Neuron (in vitro differentiated cells): ENCODE data around the gene SNX17.
"Not testable (repeated sequence)": the region's sequence is repeated elsewhere in the genome, so short reads cannot be mapped to it uniquely, and the experiment has no call there.

ENCODE experiments used
- H2AFZ ChIP-seq: one replicate; pipeline ENCODE4 v1.6.1; 2013; ENCODE audit warnings: low read depth, mild to moderate bottlenecking, inconsistent platforms, low read length, moderate library complexity
- H3K27me3 ChIP-seq: one replicate; pipeline ENCODE4 v1.6.1; 2013; ENCODE audit warnings: low read length; ENCODE audit not compliant: insufficient read depth
- H3K36me3 ChIP-seq: one replicate; pipeline ENCODE4 v1.6.1; 2013; ENCODE audit warnings: low read length; ENCODE audit not compliant: insufficient read depth
- H3K4me1 ChIP-seq: one replicate; pipeline ENCODE4 v1.6.1; 2013; ENCODE audit warnings: low read length; ENCODE audit not compliant: insufficient read depth
- H3K4me3 ChIP-seq: 2 replicates; pipeline ENCODE4 v1.5.1; 2013; ENCODE audit warnings: mild to moderate bottlenecking, low read length, moderate library complexity
- H3K9me3 ChIP-seq: one replicate; pipeline ENCODE4 v1.6.1; 2013; ENCODE audit warnings: low read length

SNX17 gene

GRCh38 chr2:27393225-27393624, 22.8 kb downstream of the SNX17 start:
- no peaks in the 10 kb centered on the region for H3K27me3 ChIP-seq
- H3K36me3 ChIP-seq = peaks cover 16% of the 10 kb centered on the region
- H3K9me3 ChIP-seq = no peaks in the 10 kb centered on the region
- H3K4me3 ChIP-seq = no peak overlapping the region
- H2AFZ ChIP-seq = no peak overlapping the region
- H3K4me1 ChIP-seq = no peaks in the 10 kb centered on the region

- no peaks in the 10 kb centered on the region for H3K4me1 ChIP-seq
- peaks cover 12% of the 10 kb centered on the region for H3K36me3 ChIP-seq
- no peaks in the 10 kb centered on the region for H3K27me3 ChIP-seq
- H3K4me3 ChIP-seq = no peak overlapping the region
- no peak overlapping the region for H2AFZ ChIP-seq
- peaks cover 2% of the 10 kb centered on the region for H3K9me3 ChIP-seq
These were observed 28.5 kb downstream of the SNX17 start for GRCh38 chr2:27398962-27399361.

- no peak overlapping the region for H3K4me3 ChIP-seq
- H3K4me1 ChIP-seq = no peaks in the 10 kb centered on the region
- no peaks in the 10 kb centered on the region for H3K27me3 ChIP-seq
- H3K36me3 ChIP-seq = peaks cover 17% of the 10 kb centered on the region
- H3K9me3 ChIP-seq = peaks cover 2% of the 10 kb centered on the region
- H2AFZ ChIP-seq = no peak overlapping the region
These were observed 30.1 kb downstream of the SNX17 start for GRCh38 chr2:27400348-27401135.

DNA sequence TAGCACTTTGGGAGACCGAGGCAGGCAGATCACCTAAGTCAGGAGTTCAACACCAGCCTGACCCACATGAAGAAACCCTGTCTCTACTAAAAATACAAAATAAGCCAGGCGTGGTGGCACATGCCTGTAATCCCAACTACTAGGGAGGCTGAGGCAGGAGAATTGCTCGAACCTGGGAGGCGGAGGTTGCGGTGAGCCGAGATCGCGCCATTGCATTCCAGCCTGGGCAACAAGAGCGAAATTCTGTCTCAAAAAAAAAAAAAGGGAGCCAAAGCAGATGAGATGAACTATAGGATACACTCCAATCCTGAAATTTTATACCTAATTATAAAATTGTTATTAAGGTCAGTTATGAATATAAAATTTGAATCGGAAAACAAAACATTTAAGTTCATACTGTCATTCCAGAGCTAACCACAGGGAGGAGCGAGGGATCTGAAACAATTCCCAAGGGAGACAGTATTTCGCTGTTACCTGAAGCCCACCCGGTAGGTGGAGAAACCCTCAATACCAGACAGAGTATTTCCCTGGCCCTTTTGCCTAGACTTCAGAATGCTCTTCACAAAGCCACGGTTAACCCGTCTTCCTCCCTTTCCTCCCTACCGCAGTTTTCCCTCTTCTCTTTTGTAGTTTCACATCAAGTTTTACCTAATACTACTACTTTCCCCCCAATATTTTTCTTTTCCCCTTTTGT, 37.5 kb downstream of the SNX17 start:
- no peaks in the 10 kb centered on the region for H3K9me3 ChIP-seq
- H3K27me3 ChIP-seq = no peaks in the 10 kb centered on the region
- H2AFZ ChIP-seq = no peak overlapping the region
- H3K36me3 ChIP-seq = peaks cover 18% of the 10 kb centered on the region
- H3K4me1 ChIP-seq = peaks cover 15% of the 10 kb centered on the region
- peak overlapping the region; percentile 56 for H3K4me3 ChIP-seq

GRCh38 chr2:27408601-27409320, 38.3 kb downstream of the SNX17 start:
- Histone ChIP-seq H3K36me3 (peaks cover 18% of the 10 kb centered on the region), H3K4me1 (peaks cover 15% of the 10 kb centered on the region), H3K9me3 (no peaks in the 10 kb centered on the region), H3K27me3 (no peaks in the 10 kb centered on the region), H3K4me3 (peak overlapping the region; percentile 56), H2AFZ (peak overlapping the region; percentile 96)

DNA sequence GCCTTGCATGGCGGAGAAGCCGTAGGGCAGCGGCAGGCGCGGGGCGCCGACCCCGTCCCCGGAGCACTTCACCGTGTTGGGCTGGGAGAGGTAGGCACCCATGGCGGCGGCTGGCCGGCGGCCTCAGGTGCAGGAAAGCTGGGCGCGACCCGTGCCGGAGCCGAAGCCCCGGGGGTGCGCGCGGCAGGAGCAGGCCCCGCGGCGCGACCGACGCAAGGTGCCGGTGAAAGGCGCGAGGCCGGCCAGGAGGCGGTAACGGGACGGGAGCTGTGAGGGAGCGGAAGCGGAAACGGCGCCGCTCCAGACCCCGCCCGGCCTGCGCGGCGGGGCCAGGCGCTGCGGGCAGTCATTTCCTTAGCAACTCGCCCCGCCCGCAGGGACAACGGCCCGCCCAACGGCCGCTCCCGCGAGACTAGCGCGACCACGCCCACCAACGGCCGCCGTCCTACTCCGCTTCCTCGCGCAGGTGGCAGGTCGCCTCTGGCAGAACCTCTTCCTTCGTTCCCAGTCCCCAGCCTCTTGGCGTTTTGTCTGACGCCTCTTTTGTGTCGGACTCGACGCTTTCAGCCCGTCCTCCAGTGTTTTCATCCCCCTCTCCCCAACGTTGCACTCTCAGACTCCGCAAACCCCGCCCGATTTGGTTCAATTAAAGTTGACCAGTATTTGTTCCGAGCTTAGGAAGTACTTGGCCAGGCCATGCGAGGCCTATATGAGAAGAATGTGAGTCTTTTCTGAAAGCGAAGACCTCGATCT, 39.1 kb downstream of the SNX17 start, which contains the start of gene PPM1G:
PPM1G (minus strand) TSS at position 271 of the 753 bp plus-strand sequence; CDS start at position 102, 169 bp downstream.
- H3K4me1 ChIP-seq = peaks cover 15% of the 10 kb centered on the region
- H3K27me3 ChIP-seq = no peaks in the 10 kb centered on the region
- no peaks in the 10 kb centered on the region for H3K9me3 ChIP-seq
- H3K36me3 ChIP-seq = peaks cover 18% of the 10 kb centered on the region
- H2AFZ ChIP-seq = peak within 1 kb of the TSS; percentile 96
- peak within 1 kb of the TSS; percentile 56 for H3K4me3 ChIP-seq

DNA sequence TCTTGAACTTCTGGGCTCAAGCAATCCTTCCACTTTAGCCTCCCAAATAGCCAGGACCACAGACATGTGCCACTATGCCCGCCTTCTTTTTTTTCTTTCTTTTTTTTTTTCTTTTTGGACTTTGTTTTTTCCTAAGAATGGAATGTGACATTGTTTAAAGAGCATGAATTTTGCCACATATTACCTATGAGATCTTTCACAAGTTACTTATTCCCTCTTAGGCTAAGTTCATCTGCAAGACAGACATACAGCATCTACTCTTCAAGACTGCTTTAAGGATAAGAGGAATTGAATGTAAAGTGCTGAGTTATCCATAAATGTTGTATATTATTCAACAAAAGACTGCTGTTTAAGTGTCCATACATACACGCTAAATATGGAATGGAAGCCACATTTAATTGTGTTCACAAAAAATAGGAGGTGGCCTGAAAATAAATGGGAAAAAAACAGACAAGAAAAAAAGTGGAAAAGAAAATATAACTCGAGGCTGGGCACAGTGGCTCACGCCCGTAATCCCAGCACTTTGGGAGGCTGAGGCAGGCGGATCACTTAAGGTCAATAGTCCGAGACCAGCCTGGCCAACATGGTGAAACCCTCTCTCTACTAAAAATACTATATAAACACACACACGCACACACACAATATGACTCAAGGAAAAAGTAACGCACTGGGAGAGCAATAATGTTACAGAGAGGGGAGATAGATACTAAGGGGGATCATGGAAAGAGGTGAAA, 42.2 kb downstream of the SNX17 start:
- peaks cover under 1% of the 10 kb centered on the region for H3K36me3 ChIP-seq

DNA sequence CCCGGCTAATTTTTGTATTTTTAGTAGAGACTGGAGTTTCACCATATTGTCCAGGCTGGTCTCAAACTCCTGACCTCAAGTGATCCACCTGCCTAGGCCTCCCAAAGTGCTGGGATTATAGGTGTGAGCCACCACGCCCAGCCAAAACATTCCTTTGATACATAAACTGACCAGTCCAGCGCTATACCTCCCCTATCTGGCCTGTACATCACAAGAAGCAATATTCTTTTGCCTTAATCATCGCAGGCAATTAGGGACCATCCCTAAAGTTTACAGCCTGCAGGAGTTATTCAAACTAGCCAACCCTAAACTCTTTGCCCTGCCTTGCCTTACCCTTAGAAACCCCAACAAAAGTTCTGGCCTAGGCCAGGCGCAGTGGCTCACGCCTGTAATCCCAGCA, 45.7 kb downstream of the SNX17 start:
- no peaks in the 10 kb centered on the region for H3K36me3 ChIP-seq
- no peak overlapping the region for H2AFZ ChIP-seq
- no peaks in the 10 kb centered on the region for H3K9me3 ChIP-seq
- no peaks in the 10 kb centered on the region for H3K27me3 ChIP-seq
- no peaks in the 10 kb centered on the region for H3K4me1 ChIP-seq
- no peak overlapping the region for H3K4me3 ChIP-seq

More for the DNA sequence above, 42.2 kb downstream of the SNX17 start:
- Histone ChIP-seq H3K4me3 (no peak overlapping the region), H2AFZ (no peak overlapping the region), H3K4me1 (peaks cover 12% of the 10 kb centered on the region), H3K9me3 (no peaks in the 10 kb centered on the region), H3K27me3 (no peaks in the 10 kb centered on the region)

DNA sequence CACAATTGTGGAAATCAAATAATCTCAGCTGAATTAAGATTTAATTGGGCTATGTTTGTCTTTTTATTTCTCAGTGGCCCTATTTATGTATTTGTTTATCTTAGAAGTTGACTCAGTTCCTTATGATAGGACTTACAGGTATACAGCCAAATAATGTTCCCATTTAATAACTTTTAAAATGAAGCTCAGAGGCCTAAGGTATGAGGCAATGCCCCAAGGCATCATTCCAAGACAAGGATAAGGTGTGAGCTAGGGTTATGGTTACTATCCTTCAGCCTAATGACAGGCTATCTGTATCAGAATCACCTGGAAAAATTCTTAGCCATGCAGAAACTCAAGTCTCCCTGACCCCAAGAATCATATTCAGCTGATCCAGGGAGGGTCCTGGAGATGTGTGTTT, 50.6 kb downstream of the SNX17 start:
- Histone ChIP-seq H3K36me3 (no peaks in the 10 kb centered on the region), H3K4me1 (no peaks in the 10 kb centered on the region), H3K27me3 (no peaks in the 10 kb centered on the region), H3K9me3 (no peaks in the 10 kb centered on the region), H3K4me3 (no peak overlapping the region), H2AFZ (no peak overlapping the region)

DNA sequence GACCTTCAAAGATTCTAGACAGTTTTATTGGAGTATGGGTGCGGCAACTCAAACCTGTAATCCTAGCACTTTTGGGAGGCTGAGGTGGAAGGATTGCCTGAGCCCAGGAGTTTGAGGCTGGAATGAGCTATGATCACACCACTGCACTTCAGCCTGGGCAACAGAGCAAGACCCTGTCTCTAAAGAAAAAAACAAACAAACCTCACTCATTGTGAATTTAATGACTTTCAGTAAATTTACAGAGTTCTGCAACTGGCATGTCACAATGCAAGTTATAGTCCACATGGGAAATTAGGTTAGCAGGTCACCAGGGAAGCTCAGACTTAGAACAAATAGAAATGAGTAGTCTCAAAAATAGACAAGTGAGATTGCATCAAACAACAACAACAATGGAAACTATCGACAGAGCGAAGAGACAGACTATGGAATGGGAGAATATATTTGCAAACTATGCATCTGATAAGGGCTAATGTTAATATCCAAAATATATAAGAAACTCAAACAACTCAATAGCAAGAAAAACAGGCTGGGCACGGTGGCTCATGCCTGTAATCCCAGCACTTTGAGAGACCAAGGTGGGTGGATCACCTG, 51.3 kb downstream of the SNX17 start:
- Histone ChIP-seq H3K36me3 (no peaks in the 10 kb centered on the region), H3K4me1 (no peaks in the 10 kb centered on the region), H3K4me3 (no peak overlapping the region), H3K9me3 (no peaks in the 10 kb centered on the region), H3K27me3 (no peaks in the 10 kb centered on the region), H2AFZ (no peak overlapping the region)

- Histone ChIP-seq H3K9me3 (no peaks in the 10 kb centered on the region), H3K4me3 (no peak overlapping the region), H3K36me3 (no peaks in the 10 kb centered on the region), H3K27me3 (no peaks in the 10 kb centered on the region), H3K4me1 (peaks cover 8% of the 10 kb centered on the region), H2AFZ (no peak overlapping the region)
These were observed 52.5 kb downstream of the SNX17 start for GRCh38 chr2:27422958-27423357.

DNA sequence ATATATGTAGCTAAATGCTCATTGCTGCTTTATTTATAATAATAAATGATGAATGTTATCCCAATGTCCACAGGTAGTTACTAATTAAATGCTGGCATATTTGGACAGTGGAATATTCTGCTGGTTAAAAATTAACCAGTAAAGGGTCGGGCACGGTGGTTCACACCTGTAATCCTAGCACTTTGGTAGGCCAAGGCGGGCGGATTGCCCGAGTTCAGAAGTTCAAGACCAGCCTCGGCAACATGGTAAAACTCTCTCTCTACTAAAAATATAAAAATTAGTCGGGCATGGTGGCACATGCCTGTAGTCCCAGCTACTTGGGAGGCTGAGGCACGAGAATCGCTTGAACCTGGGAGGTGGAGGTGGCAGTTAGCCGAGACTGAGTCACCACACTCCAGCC, 54.6 kb downstream of the SNX17 start:
- H3K36me3 ChIP-seq, H2AFZ ChIP-seq, H3K4me3 ChIP-seq, H3K27me3 ChIP-seq, H3K9me3 ChIP-seq: not testable (repeated sequence)
- peaks cover 16% of the 10 kb centered on the region for H3K4me1 ChIP-seq
